Measurements from ENCODE around the gene ARID1A.

GRCh38 chr1:26690157-26690556 lies 5.7 kb upstream of the ARID1A start:
- TF ChIP-seq, protein P1, sequence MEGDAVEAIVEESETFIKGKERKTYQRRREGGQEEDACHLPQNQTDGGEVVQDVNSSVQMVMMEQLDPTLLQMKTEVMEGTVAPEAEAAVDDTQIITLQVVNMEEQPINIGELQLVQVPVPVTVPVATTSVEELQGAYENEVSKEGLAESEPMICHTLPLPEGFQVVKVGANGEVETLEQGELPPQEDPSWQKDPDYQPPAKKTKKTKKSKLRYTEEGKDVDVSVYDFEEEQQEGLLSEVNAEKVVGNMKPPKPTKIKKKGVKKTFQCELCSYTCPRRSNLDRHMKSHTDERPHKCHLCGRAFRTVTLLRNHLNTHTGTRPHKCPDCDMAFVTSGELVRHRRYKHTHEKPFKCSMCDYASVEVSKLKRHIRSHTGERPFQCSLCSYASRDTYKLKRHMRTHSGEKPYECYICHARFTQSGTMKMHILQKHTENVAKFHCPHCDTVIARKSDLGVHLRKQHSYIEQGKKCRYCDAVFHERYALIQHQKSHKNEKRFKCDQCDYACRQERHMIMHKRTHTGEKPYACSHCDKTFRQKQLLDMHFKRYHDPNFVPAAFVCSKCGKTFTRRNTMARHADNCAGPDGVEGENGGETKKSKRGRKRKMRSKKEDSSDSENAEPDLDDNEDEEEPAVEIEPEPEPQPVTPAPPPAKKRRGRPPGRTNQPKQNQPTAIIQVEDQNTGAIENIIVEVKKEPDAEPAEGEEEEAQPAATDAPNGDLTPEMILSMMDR (IDR thresholded peaks at IDR 0.05), result no peak
- TF ChIP-seq POLR2AphosphoS2 (conservative IDR thresholded peaks at IDR 0.05; ENCODE audit: low read length) (no peak), EP300 (IDR thresholded peaks at IDR 0.05) (no peak), JUNB (IDR thresholded peaks at IDR 0.05) (no peak), MYC (IDR thresholded peaks at IDR 0.05; ENCODE audit: borderline replicate concordance, low read length) (no peak), CEBPB (IDR thresholded peaks at IDR 0.05) (no peak), HMGXB4 (CRISPR knock-in tag; IDR thresholded peaks at IDR 0.05; ENCODE audit: borderline replicate concordance) (no peak), POLR2A (IDR thresholded peaks at IDR 0.05; ENCODE audit: low read length) (no peak), ESRRA (IDR thresholded peaks at IDR 0.05; ENCODE audit: borderline replicate concordance, low read length) (no peak), KDM5A (IDR thresholded peaks at IDR 0.05) (no peak)
